ENCODE results near the gene CCDC90B. TPM values are rescaled to one million over a fixed set of nuclear protein-coding genes. Genes with fewer than 3 reads are reported as not detected.

The CCDC90B gene
- total and polyA plus RNA-seq, 2 donors from 2014 or later: 31.6 to 38.7 TPM

DNA sequence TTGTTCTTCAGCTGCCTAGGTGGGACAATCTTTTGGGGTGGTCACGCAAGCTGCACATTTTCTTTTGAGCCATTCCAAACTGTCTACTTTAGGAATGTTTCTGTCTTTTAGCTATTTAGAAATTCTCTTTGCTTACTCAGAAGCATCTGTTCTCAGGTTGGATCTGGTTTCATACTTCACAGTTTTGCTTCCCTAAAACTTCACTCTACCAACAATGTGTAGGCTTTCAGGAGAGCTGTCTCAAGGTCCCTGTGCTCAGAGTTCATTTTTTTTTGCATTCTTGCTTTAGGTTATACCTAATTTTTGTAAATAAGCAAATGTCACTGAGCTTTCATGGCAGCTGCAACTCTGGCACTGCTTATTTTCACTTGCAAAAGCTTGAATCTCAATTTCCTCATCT is 36.7 kb downstream of the CCDC90B start:
- Histone ChIP-seq H3K9me3 (ENCODE audit: control insufficient read depth in 2 of 3, insufficient read depth in 1 of 3, low read length in 3 of 3) (no peaks in the 10 kb centered on the region), H3K36me3 (ENCODE audit: control insufficient read depth in 2 of 3, insufficient read depth in 3 of 3, low read length in 3 of 3) (peaks cover 0 to 3% (median 2%) of the 10 kb centered on the region in 3 donors), H3K9ac (ENCODE audit: low read length in 3 of 3) (no peak overlapping the region), H3K4me1 (ENCODE audit: control insufficient read depth in 2 of 3, insufficient read depth in 2 of 3, low read depth in 1 of 3, low read length in 3 of 3) (no peaks in the 10 kb centered on the region), H3K27ac (ENCODE audit: low read depth in 2 of 2, low read length in 2 of 2) (no peak overlapping the region), H3K27me3 (ENCODE audit: control insufficient read depth, insufficient read depth, low read length) (no peaks in the 10 kb centered on the region), H3K4me3 (ENCODE audit: low read length in 3 of 3) (no peak overlapping the region)
- TF ChIP-seq, protein P1, sequence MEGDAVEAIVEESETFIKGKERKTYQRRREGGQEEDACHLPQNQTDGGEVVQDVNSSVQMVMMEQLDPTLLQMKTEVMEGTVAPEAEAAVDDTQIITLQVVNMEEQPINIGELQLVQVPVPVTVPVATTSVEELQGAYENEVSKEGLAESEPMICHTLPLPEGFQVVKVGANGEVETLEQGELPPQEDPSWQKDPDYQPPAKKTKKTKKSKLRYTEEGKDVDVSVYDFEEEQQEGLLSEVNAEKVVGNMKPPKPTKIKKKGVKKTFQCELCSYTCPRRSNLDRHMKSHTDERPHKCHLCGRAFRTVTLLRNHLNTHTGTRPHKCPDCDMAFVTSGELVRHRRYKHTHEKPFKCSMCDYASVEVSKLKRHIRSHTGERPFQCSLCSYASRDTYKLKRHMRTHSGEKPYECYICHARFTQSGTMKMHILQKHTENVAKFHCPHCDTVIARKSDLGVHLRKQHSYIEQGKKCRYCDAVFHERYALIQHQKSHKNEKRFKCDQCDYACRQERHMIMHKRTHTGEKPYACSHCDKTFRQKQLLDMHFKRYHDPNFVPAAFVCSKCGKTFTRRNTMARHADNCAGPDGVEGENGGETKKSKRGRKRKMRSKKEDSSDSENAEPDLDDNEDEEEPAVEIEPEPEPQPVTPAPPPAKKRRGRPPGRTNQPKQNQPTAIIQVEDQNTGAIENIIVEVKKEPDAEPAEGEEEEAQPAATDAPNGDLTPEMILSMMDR (IDR thresholded peaks at IDR 0.05; ENCODE audit: borderline replicate concordance, extremely low read depth, insufficient read depth): no peak
- intact Hi-C loops (cut with DNase I): no loop called here
- no peak for FAIRE-seq
- no peak for DNase-seq

- H3K27ac ChIP-seq (ENCODE audit: low read depth in 2 of 2, low read length in 2 of 2): no peak overlapping the region
- intact Hi-C loops (cut with DNase I): no loop called here
- TF ChIP-seq, protein P1 (IDR thresholded peaks at IDR 0.05; ENCODE audit: borderline replicate concordance, extremely low read depth, insufficient read depth): peak; percentile 63
Observed at GRCh38 chr11:83241291-83241946, 44.7 kb downstream of the CCDC90B start.

GRCh38 chr11:83238111-83238510 is 48.1 kb downstream of the CCDC90B start:
- FAIRE-seq: no peak
- no peak overlapping the region for H3K9ac ChIP-seq (ENCODE audit: low read length in 3 of 3)
- no peaks in the 10 kb centered on the region for H3K4me1 ChIP-seq (ENCODE audit: control insufficient read depth in 2 of 3, insufficient read depth in 2 of 3, low read depth in 1 of 3, low read length in 3 of 3)
- intact Hi-C loops (cut with DNase I): no loop called here
- no peak overlapping the region for H3K4me3 ChIP-seq (ENCODE audit: low read length in 3 of 3)
- no peaks in the 10 kb centered on the region for H3K27me3 ChIP-seq (ENCODE audit: control insufficient read depth, insufficient read depth, low read length)
- no peak for DNase-seq
- no peaks in the 10 kb centered on the region for H3K36me3 ChIP-seq (ENCODE audit: control insufficient read depth in 2 of 3, insufficient read depth in 3 of 3, low read length in 3 of 3)
- H3K27ac ChIP-seq (ENCODE audit: low read depth in 2 of 2, low read length in 2 of 2): no peak overlapping the region
- TF ChIP-seq, protein P1 (IDR thresholded peaks at IDR 0.05; ENCODE audit: borderline replicate concordance, extremely low read depth, insufficient read depth): no peak
- H3K9me3 ChIP-seq (ENCODE audit: control insufficient read depth in 2 of 3, insufficient read depth in 1 of 3, low read length in 3 of 3): no peaks in the 10 kb centered on the region

More at GRCh38 chr11:83241291-83241946, 44.7 kb downstream of the CCDC90B start:
- H3K9ac ChIP-seq (ENCODE audit: low read length in 3 of 3): no peak overlapping the region
- no peaks in the 10 kb centered on the region for H3K4me1 ChIP-seq (ENCODE audit: control insufficient read depth in 2 of 3, insufficient read depth in 2 of 3, low read depth in 1 of 3, low read length in 3 of 3)
- DNase-seq (peak in 3 of 5 donors; percentile 43 to 76 (median 54)), FAIRE-seq (peak; percentile 64)
- no peak overlapping the region for H3K4me3 ChIP-seq (ENCODE audit: low read length in 3 of 3)
- no peaks in the 10 kb centered on the region for H3K27me3 ChIP-seq (ENCODE audit: control insufficient read depth, insufficient read depth, low read length)
- H3K9me3 ChIP-seq (ENCODE audit: control insufficient read depth in 2 of 3, insufficient read depth in 1 of 3, low read length in 3 of 3): no peaks in the 10 kb centered on the region
- peaks cover 0 to 3% (median 0%) of the 10 kb centered on the region in 3 donors for H3K36me3 ChIP-seq (ENCODE audit: control insufficient read depth in 2 of 3, insufficient read depth in 3 of 3, low read length in 3 of 3)
